Measurements from ENCODE around the gene MXD4. TPM values are rescaled to one million over a fixed set of nuclear protein-coding genes. Genes with fewer than 3 reads are reported as not detected.
"Not testable (repeated sequence)": the region's sequence is repeated elsewhere in the genome, so short reads cannot be mapped to it uniquely, and the experiment has no call there.

Gene MXD4
- total and polyA plus RNA-seq, 2 donors (not counting 1 experiment from before 2014, with no cell fraction given), result 22.1 to 42.1 TPM

DNA sequence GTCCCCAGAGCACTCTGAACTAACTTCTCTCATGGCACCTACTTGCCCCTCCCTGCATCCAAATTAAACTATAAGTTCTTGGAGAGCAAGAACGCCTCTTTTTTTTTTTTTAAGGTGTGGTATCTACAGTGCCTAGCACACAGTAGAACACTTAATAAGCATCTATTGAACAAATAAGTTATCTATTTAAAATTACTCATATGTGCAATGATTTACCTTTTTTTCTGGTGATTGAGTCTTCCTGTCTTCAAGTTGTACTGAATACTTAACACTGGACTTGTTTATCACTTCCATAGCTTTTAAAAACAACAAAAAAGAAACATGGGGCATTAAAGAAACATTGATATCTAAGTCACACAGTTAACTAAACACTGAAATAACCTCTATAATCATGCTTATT lies 49.1 kb downstream of the MXD4 start:
- no peak overlapping the region for H3K4me2 ChIP-seq (ENCODE audit: extremely low read depth, insufficient read depth, low read length)
- no peaks in the 10 kb centered on the region for H3K4me1 ChIP-seq (ENCODE audit: control insufficient read depth, extremely low read depth, insufficient read depth, low read length)
- no peaks in the 10 kb centered on the region for H3K27me3 ChIP-seq (ENCODE audit: control insufficient read depth, insufficient read depth, low read length)
- H3K9me3 ChIP-seq (ENCODE audit: control insufficient read depth, insufficient read depth, low read depth, low read length), result no peaks in the 10 kb centered on the region
- H2AFZ ChIP-seq (ENCODE audit: low read length), result no peak overlapping the region
- no peak for DNase-seq (ENCODE audit: low read depth in 2 of 2)
- no peaks in the 10 kb centered on the region for H3K36me3 ChIP-seq (ENCODE audit: control insufficient read depth, insufficient read depth, low read length)
- no peaks in the 10 kb centered on the region for H3K79me2 ChIP-seq (ENCODE audit: control insufficient read depth, insufficient read depth, low read length)
- H4K20me1 ChIP-seq (ENCODE audit: control insufficient read depth, extremely low read depth, insufficient read depth, low read length), result no peaks in the 10 kb centered on the region
- no peak overlapping the region for H3K4me3 ChIP-seq (replicated peaks in 1 of 4; ENCODE audit: control extremely low read depth in 1 of 4, insufficient read depth in 1 of 4, low read depth in 3 of 4, low read length in 4 of 4)
- no peak overlapping the region for H3K9ac ChIP-seq (ENCODE audit: insufficient read depth, low read length)
- no peak overlapping the region for H3K27ac ChIP-seq (ENCODE audit: insufficient read depth, low read length)
- TF ChIP-seq, protein P1, sequence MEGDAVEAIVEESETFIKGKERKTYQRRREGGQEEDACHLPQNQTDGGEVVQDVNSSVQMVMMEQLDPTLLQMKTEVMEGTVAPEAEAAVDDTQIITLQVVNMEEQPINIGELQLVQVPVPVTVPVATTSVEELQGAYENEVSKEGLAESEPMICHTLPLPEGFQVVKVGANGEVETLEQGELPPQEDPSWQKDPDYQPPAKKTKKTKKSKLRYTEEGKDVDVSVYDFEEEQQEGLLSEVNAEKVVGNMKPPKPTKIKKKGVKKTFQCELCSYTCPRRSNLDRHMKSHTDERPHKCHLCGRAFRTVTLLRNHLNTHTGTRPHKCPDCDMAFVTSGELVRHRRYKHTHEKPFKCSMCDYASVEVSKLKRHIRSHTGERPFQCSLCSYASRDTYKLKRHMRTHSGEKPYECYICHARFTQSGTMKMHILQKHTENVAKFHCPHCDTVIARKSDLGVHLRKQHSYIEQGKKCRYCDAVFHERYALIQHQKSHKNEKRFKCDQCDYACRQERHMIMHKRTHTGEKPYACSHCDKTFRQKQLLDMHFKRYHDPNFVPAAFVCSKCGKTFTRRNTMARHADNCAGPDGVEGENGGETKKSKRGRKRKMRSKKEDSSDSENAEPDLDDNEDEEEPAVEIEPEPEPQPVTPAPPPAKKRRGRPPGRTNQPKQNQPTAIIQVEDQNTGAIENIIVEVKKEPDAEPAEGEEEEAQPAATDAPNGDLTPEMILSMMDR (conservative IDR thresholded peaks at IDR 0.05 in 1 of 2, IDR thresholded peaks at IDR 0.05 in 1 of 2; ENCODE audit: low read depth in 1 of 2, low read length in 2 of 2), result no peak
- TF ChIP-seq EZH2 (IDR thresholded peaks at IDR 0.05; ENCODE audit: low read length, missing control alignments), result no peak

DNA sequence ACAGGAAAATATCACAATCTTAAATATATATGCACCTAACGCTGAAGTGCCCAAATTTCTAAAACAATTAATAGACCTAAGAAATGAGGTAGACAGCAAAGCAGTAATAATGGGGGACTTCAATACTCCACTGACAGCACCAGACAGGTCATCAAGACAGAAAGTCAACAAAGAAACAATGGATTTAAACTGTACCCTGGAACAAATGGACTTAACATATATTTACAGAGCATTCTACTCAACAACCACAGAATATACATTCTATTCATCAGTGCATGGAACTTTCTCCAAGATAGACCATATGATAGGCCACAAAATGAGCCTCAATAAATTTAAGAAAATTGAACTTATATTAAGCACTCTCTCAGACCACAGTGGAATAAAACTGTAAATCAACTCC lies 59.1 kb downstream of the MXD4 start:
- not testable (repeated sequence) for H3K9ac ChIP-seq (ENCODE audit: insufficient read depth, low read length); H2AFZ ChIP-seq (ENCODE audit: low read length); H3K9me3 ChIP-seq (ENCODE audit: control insufficient read depth, insufficient read depth, low read depth, low read length); H3K4me2 ChIP-seq (ENCODE audit: extremely low read depth, insufficient read depth, low read length); DNase-seq (ENCODE audit: low read depth in 2 of 2); H3K4me1 ChIP-seq (ENCODE audit: control insufficient read depth, extremely low read depth, insufficient read depth, low read length); H3K27ac ChIP-seq (ENCODE audit: insufficient read depth, low read length); H4K20me1 ChIP-seq (ENCODE audit: control insufficient read depth, extremely low read depth, insufficient read depth, low read length); H3K79me2 ChIP-seq (ENCODE audit: control insufficient read depth, insufficient read depth, low read length); H3K4me3 ChIP-seq (replicated peaks in 1 of 4; ENCODE audit: control extremely low read depth in 1 of 4, insufficient read depth in 1 of 4, low read depth in 3 of 4, low read length in 4 of 4); H3K27me3 ChIP-seq (ENCODE audit: control insufficient read depth, insufficient read depth, low read length); H3K36me3 ChIP-seq (ENCODE audit: control insufficient read depth, insufficient read depth, low read length)

Other genes starting within 250 kb of the MXD4 start
- gene NAT8L, start 202.8 kb downstream of the MXD4 start, total RNA-seq, result 0.17 and 0.26 TPM in 2 replicates
- gene NAT8L, start 202.8 kb downstream of the MXD4 start, polyA plus RNA-seq, result 0.01 and 0.06 TPM in 2 replicates
- 5.3 and 5.6 TPM in 2 replicates for gene HAUS3, start 20.0 kb downstream of the MXD4 start, total RNA-seq
- gene HAUS3, start 20.0 kb downstream of the MXD4 start, polyA plus RNA-seq, result 5.3 and 5.9 TPM in 2 replicates
- 4.9 and 5.6 TPM in 2 replicates for gene POLN, start 20.0 kb downstream of the MXD4 start, total RNA-seq
- gene POLN, start 20.0 kb downstream of the MXD4 start, polyA plus RNA-seq, result 0.58 and 1.2 TPM in 2 replicates
- gene ZFYVE28, start 156.5 kb upstream of the MXD4 start, total RNA-seq, result 8.2 and 11.6 TPM in 2 replicates
- gene ZFYVE28, start 156.5 kb upstream of the MXD4 start, polyA plus RNA-seq, result 2.4 and 5.0 TPM in 2 replicates
- under 0.01 TPM in 1 of 2 replicates, not detected in the other for gene CFAP99, start 156.8 kb upstream of the MXD4 start, total RNA-seq
- gene CFAP99, start 156.8 kb upstream of the MXD4 start, polyA plus RNA-seq, result not detected in 2 replicates
- 32.4 and 45.6 TPM in 2 replicates for gene RNF4, start 207.0 kb upstream of the MXD4 start, total RNA-seq
- gene RNF4, start 207.0 kb upstream of the MXD4 start, polyA plus RNA-seq, result 72.4 and 89.4 TPM in 2 replicates

Measured in fibroblast of lung (primary cell).